ENCODE results near the gene GRAP2. TPM values are rescaled to one million over a fixed set of nuclear protein-coding genes. Genes with fewer than 3 reads are reported as not detected.
A peak's percentile ranks its signal among the peaks of the same experiment; 100 is the strongest.

The GRAP2 gene
- polyA plus RNA-seq, 3 donors: 0.05 to 4.2 (median 0.97) TPM

DNA sequence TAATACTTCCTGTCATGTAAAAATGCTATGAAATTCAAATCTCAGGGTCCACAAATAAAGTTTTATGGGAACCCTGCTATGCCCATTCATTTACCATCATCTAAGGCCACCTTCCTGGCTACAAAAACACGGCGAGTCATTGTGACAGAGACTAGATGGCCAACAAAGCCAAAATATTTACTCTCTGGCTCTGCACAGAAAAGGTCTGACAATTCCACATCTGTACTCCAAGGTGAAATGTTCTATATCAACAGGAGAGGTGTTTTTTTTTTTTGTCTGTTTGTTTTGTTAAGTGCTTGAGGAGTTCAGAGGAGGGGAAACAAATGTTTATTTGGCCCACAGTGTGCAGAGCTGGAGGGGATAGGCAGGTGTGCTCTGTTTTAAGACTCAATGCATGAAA lies 40.7 kb downstream of the GRAP2 start:
- H3K9me3 ChIP-seq (replicated peaks in 1 of 2; ENCODE audit: control insufficient read depth in 1 of 2, insufficient read depth in 1 of 2, low read length in 2 of 2): no peaks in the 10 kb centered on the region
- intact Hi-C loops (cut with micrococcal nuclease): no loop called here
- no peak overlapping the region for H3K9ac ChIP-seq (ENCODE audit: insufficient read depth, low read length, poor library complexity, severe bottlenecking)
- H3K27ac ChIP-seq (ENCODE audit: low read depth in 1 of 2, low read length in 2 of 2): no peak overlapping the region
- Mint-ChIP-seq H3K4me3 (no peak overlapping the region), H3K9me3 (peaks cover 0 to 2% (median 0%) of the 10 kb centered on the region in 7 donors), H3K4me1 (peaks cover 25% of the 10 kb centered on the region), H3K27me3 (ENCODE audit: low read depth in 3 of 3) (peaks cover 3 to 11% (median 4%) of the 10 kb centered on the region in 3 donors), H3K27ac (no peak overlapping the region), H3K36me3 (no peaks in the 10 kb centered on the region)
- H3K4me2 ChIP-seq (replicated peaks; ENCODE audit: extremely low read depth, low read length, poor library complexity, severe bottlenecking): no peak overlapping the region
- H3K79me2 ChIP-seq (ENCODE audit: insufficient read depth, low read length): no peaks in the 10 kb centered on the region
- peaks cover 16 to 26% of the 10 kb centered on the region in 2 donors for H3K4me1 ChIP-seq (ENCODE audit: control insufficient read depth in 1 of 2, insufficient read depth in 2 of 2, low read length in 2 of 2)
- 92% methylated on average over 2 of the region's 2 CpGs for WGBS (ENCODE audit: insufficient coverage)
- H3K36me3 ChIP-seq (replicated peaks in 1 of 2; ENCODE audit: control insufficient read depth in 1 of 2, insufficient read depth in 2 of 2, low read length in 2 of 2): no peaks in the 10 kb centered on the region
- TF ChIP-seq CTCF (IDR thresholded peaks at IDR 0.05): no peak
- no peak for DNase-seq
- H2AFZ ChIP-seq (ENCODE audit: insufficient read depth, low read depth, low read length, poor library complexity, severe bottlenecking): no peak overlapping the region
- H3K27me3 ChIP-seq (ENCODE audit: control insufficient read depth in 2 of 2, insufficient read depth in 2 of 2, low read length in 2 of 2): peaks cover 2 to 7% of the 10 kb centered on the region in 2 donors
- H3K4me3 ChIP-seq (replicated peaks in 1 of 3; ENCODE audit: low read depth in 2 of 3, low read length in 3 of 3): no peak overlapping the region
- no peaks in the 10 kb centered on the region for H4K20me1 ChIP-seq (ENCODE audit: insufficient read depth, low read length)

GRCh38 chr22:39942439-39943230 lies 41.8 kb downstream of the GRAP2 start:
- intact Hi-C loops (cut with micrococcal nuclease): no loop called here
- WGBS (ENCODE audit: insufficient coverage): no CpG with 5 or more reads among the region's 8 CpGs
- H4K20me1 ChIP-seq (ENCODE audit: insufficient read depth, low read length): no peaks in the 10 kb centered on the region
- Mint-ChIP-seq H3K27me3 (ENCODE audit: low read depth in 3 of 3) (peaks cover under 1 to 16% (median 2%) of the 10 kb centered on the region in 3 donors), H3K4me3 (no peak overlapping the region), H3K27ac (peak overlapping the region in 2 of 7 donors; percentile 42 to 55), H3K4me1 (peaks cover 27% of the 10 kb centered on the region), H3K9me3 (peaks cover 0 to 2% (median 0%) of the 10 kb centered on the region in 7 donors), H3K36me3 (no peaks in the 10 kb centered on the region)
- TF ChIP-seq CTCF (IDR thresholded peaks at IDR 0.05): no peak
- DNase-seq: peak; percentile 32 to 55 (median 50)
- H3K4me1 ChIP-seq (ENCODE audit: control insufficient read depth in 1 of 2, insufficient read depth in 2 of 2, low read length in 2 of 2): peaks cover 23 to 32% of the 10 kb centered on the region in 2 donors
- no peaks in the 10 kb centered on the region for H3K79me2 ChIP-seq (ENCODE audit: insufficient read depth, low read length)
- H2AFZ ChIP-seq (ENCODE audit: insufficient read depth, low read depth, low read length, poor library complexity, severe bottlenecking): no peak overlapping the region
- no peak overlapping the region for H3K9ac ChIP-seq (ENCODE audit: insufficient read depth, low read length, poor library complexity, severe bottlenecking)
- no peak overlapping the region for H3K4me3 ChIP-seq (replicated peaks in 1 of 3; ENCODE audit: low read depth in 2 of 3, low read length in 3 of 3)
- H3K9me3 ChIP-seq (replicated peaks in 1 of 2; ENCODE audit: control insufficient read depth in 1 of 2, insufficient read depth in 1 of 2, low read length in 2 of 2): no peaks in the 10 kb centered on the region
- H3K36me3 ChIP-seq (replicated peaks in 1 of 2; ENCODE audit: control insufficient read depth in 1 of 2, insufficient read depth in 2 of 2, low read length in 2 of 2): no peaks in the 10 kb centered on the region
- no peak overlapping the region for H3K4me2 ChIP-seq (replicated peaks; ENCODE audit: extremely low read depth, low read length, poor library complexity, severe bottlenecking)
- no peak overlapping the region for H3K27ac ChIP-seq (ENCODE audit: low read depth in 1 of 2, low read length in 2 of 2)
- H3K27me3 ChIP-seq (ENCODE audit: control insufficient read depth in 2 of 2, insufficient read depth in 2 of 2, low read length in 2 of 2): peaks cover 0 to 2% of the 10 kb centered on the region in 2 donors

Data from CD14-positive monocyte (primary cell).